22Rv1 (cell line): ENCODE data around the gene DOCK3.

Experiments
- CTCF ChIP-seq: fragments of 450-650 bp; IDR thresholded peaks from 2 replicates; pipeline ENCODE4 v1.5.1; 2017; ENCODE audit warnings: mild to moderate bottlenecking
- ZFX ChIP-seq: fragments of 450-650 bp; IDR thresholded peaks from 2 replicates; pipeline ENCODE4 v1.6.1; 2017; ENCODE audit warnings: antibody characterized with exemption, borderline replicate concordance

- TF ChIP-seq CTCF: no peak
- no peak for TF ChIP-seq ZFX
These were observed 111.9 kb downstream of the DOCK3 start for GRCh38 chr3:50786631-50787030.
